GM18873 (cell line): ENCODE results near the gene GRHL1.

Experiments used
- ATAC-seq: cut with Tn5 transposase; IDR thresholded peaks from one replicate; pipeline ENCODE4 v1.9.1; 2021; ENCODE audit warnings: mild to moderate bottlenecking, moderate library complexity, moderate number of reproducible peaks; ENCODE audit not compliant: unreplicated experiment, low FRiP score

GRHL1 gene

GRCh38 chr2:9946818-9947217 is 4.7 kb upstream of the GRHL1 start:
- ATAC-seq, result no peak

- ATAC-seq, result no peak
Measured at GRCh38 chr2:9948721-9949120, 2.8 kb upstream of the GRHL1 start.

GRCh38 chr2:9949239-9949991 is 2.1 kb upstream of the GRHL1 start:
- no peak for ATAC-seq

- no peak for ATAC-seq
Measured at GRCh38 chr2:9949992-9950520, 1.4 kb upstream of the GRHL1 start.

- peak; percentile 7 for ATAC-seq
Measured at GRCh38 chr2:9950521-9951271, 797 bp upstream of the GRHL1 start.

- ATAC-seq, result no peak
Measured at GRCh38 chr2:9951272-9951521, 296 bp upstream of the GRHL1 start.

GRCh38 chr2:9952286-9952737 is 819 bp downstream of the GRHL1 start:
- ATAC-seq, result no peak

- no peak for ATAC-seq
Measured at GRCh38 chr2:9952856-9953503, 1.5 kb downstream of the GRHL1 start.

- ATAC-seq, result no peak
Measured at GRCh38 chr2:9954136-9954535, 2.6 kb downstream of the GRHL1 start.

GRCh38 chr2:9958057-9958456 is 6.6 kb downstream of the GRHL1 start:
- ATAC-seq, result no peak

GRCh38 chr2:9959262-9959661 is 7.8 kb downstream of the GRHL1 start:
- no peak for ATAC-seq

GRCh38 chr2:9961013-9961412 is 9.5 kb downstream of the GRHL1 start:
- no peak for ATAC-seq

- no peak for ATAC-seq
Measured at GRCh38 chr2:9964334-9964980, 13.0 kb downstream of the GRHL1 start.

GRCh38 chr2:9965119-9965822 is 13.8 kb downstream of the GRHL1 start:
- ATAC-seq, result no peak

- ATAC-seq, result no peak
Measured at GRCh38 chr2:9966491-9967022, 15.1 kb downstream of the GRHL1 start.

- no peak for ATAC-seq
Measured at GRCh38 chr2:9967053-9967775, 15.7 kb downstream of the GRHL1 start.

GRCh38 chr2:9968553-9969497 is 17.3 kb downstream of the GRHL1 start:
- ATAC-seq, result no peak
